BLaER1 (cell line): ENCODE data around the gene PITPNM3.

ENCODE experiments used
- H3K27ac ChIP-seq: shearing (Covaris generic); formaldehyde crosslinking; 2 replicates; pipeline ENCODE4 v1.8.1; 2022
- H3K27me3 ChIP-seq: shearing (Covaris generic); formaldehyde crosslinking; 2 replicates; pipeline ENCODE4 v1.8.1; 2022
- H3K36me3 ChIP-seq: shearing (Covaris generic); formaldehyde crosslinking; 2 replicates; pipeline ENCODE4 v1.8.1; 2022
- H3K4me1 ChIP-seq: shearing (Covaris generic); formaldehyde crosslinking; 2 replicates; pipeline ENCODE4 v1.8.1; 2022
- H3K4me2 ChIP-seq: shearing (Covaris generic); formaldehyde crosslinking; 2 replicates; pipeline ENCODE4 v1.8.1; 2022
- H3K4me3 ChIP-seq: shearing (Covaris generic); formaldehyde crosslinking; 2 replicates; pipeline ENCODE4 v1.8.1; 2022
- H3K9ac ChIP-seq: shearing (Covaris generic); formaldehyde crosslinking; 2 replicates; pipeline ENCODE4 v1.8.1; 2022
- H3K9me3 ChIP-seq: shearing (Covaris generic); formaldehyde crosslinking; 2 replicates; pipeline ENCODE4 v1.8.1; 2022
- H4K20me1 ChIP-seq: shearing (Covaris generic); formaldehyde crosslinking; 2 replicates; pipeline ENCODE4 v1.8.1; 2022
- Cebpa-rat ChIP-seq: shearing (Covaris generic); IDR thresholded peaks from 2 replicates; pipeline ENCODE4 v1.8.1; 2022

The PITPNM3 gene

GRCh38 chr17:6457688-6458459, 98.5 kb downstream of the PITPNM3 start:
- no peak for TF ChIP-seq Cebpa-rat
- H3K36me3 ChIP-seq: no peaks in the 10 kb centered on the region
- no peaks in the 10 kb centered on the region for H4K20me1 ChIP-seq
- H3K4me3 ChIP-seq: no peak overlapping the region
- H3K27ac ChIP-seq: no peak overlapping the region
- no peak overlapping the region for H3K4me2 ChIP-seq
- peaks cover 49% of the 10 kb centered on the region for H3K4me1 ChIP-seq
- no peak overlapping the region for H3K9ac ChIP-seq
- no peaks in the 10 kb centered on the region for H3K9me3 ChIP-seq
- no peaks in the 10 kb centered on the region for H3K27me3 ChIP-seq

- Histone ChIP-seq H3K4me3 (no peak overlapping the region), H3K9me3 (no peaks in the 10 kb centered on the region), H3K4me1 (peaks cover 54% of the 10 kb centered on the region), H3K4me2 (peak overlapping the region; percentile 43), H4K20me1 (no peaks in the 10 kb centered on the region; the same call in 1 of the 2 replicates), H3K27ac (no peak overlapping the region), H3K27me3 (no peaks in the 10 kb centered on the region), H3K36me3 (no peaks in the 10 kb centered on the region), H3K9ac (no peak overlapping the region)
- TF ChIP-seq Cebpa-rat: no peak
These were observed 99.3 kb downstream of the PITPNM3 start for GRCh38 chr17:6456914-6457687.

GRCh38 chr17:6456321-6456720, 100.0 kb downstream of the PITPNM3 start:
- Histone ChIP-seq H3K27me3 (no peaks in the 10 kb centered on the region), H3K27ac (no peak overlapping the region), H3K4me3 (no peak overlapping the region), H3K9me3 (no peaks in the 10 kb centered on the region), H4K20me1 (peaks cover 3% of the 10 kb centered on the region; the same call in 1 of the 2 replicates), H3K9ac (no peak overlapping the region), H3K4me1 (peaks cover 62% of the 10 kb centered on the region), H3K36me3 (no peaks in the 10 kb centered on the region), H3K4me2 (peak overlapping the region; percentile 43)
- no peak for TF ChIP-seq Cebpa-rat

GRCh38 chr17:6455321-6455705, 101.0 kb downstream of the PITPNM3 start:
- Histone ChIP-seq H3K9me3 (no peaks in the 10 kb centered on the region), H3K36me3 (peaks cover 4% of the 10 kb centered on the region), H3K27ac (peak overlapping the region; percentile 86), H4K20me1 (peaks cover 7% of the 10 kb centered on the region; the same call in 1 of the 2 replicates), H3K4me1 (peaks cover 72% of the 10 kb centered on the region), H3K4me2 (peak overlapping the region; percentile 81), H3K9ac (peak overlapping the region; percentile 55), H3K27me3 (no peaks in the 10 kb centered on the region), H3K4me3 (0 out of 2 replicates have a peak overlapping the region, but pooled peaks have one; percentile 6)
- no peak for TF ChIP-seq Cebpa-rat

- 0 out of 2 replicates have a peak overlapping the region, but pooled peaks have one; percentile 6 for H3K4me3 ChIP-seq
- H3K4me1 ChIP-seq: peaks cover 78% of the 10 kb centered on the region
These were observed 101.6 kb downstream of the PITPNM3 start for GRCh38 chr17:6454495-6455320.

GRCh38 chr17:6453279-6454024, 102.9 kb downstream of the PITPNM3 start:
- Histone ChIP-seq H3K4me3 (no peak overlapping the region), H3K27me3 (no peaks in the 10 kb centered on the region), H3K4me2 (peak overlapping the region; percentile 58), H3K4me1 (peaks cover 84% of the 10 kb centered on the region), H3K27ac (peak overlapping the region; percentile 51), H3K36me3 (peaks cover 22% of the 10 kb centered on the region), H3K9ac (no peak overlapping the region), H4K20me1 (peaks cover 22% of the 10 kb centered on the region; the same call in 1 of the 2 replicates), H3K9me3 (no peaks in the 10 kb centered on the region)
- no peak for TF ChIP-seq Cebpa-rat

More at GRCh38 chr17:6454495-6455320, 101.6 kb downstream of the PITPNM3 start:
- peaks cover 14% of the 10 kb centered on the region; the same call in 1 of the 2 replicates for H4K20me1 ChIP-seq
- H3K27me3 ChIP-seq: no peaks in the 10 kb centered on the region
- TF ChIP-seq Cebpa-rat: no peak
- H3K9ac ChIP-seq: peak overlapping the region; percentile 55
- peaks cover 10% of the 10 kb centered on the region for H3K36me3 ChIP-seq
- H3K9me3 ChIP-seq: no peaks in the 10 kb centered on the region
- H3K27ac ChIP-seq: peak overlapping the region; percentile 86
- H3K4me2 ChIP-seq: peak overlapping the region; percentile 81

- H3K27ac ChIP-seq: peak overlapping the region; percentile 51
- no peaks in the 10 kb centered on the region for H3K27me3 ChIP-seq
- peaks cover 22% of the 10 kb centered on the region; the same call in 1 of the 2 replicates for H4K20me1 ChIP-seq
- no peak overlapping the region for H3K9ac ChIP-seq
- peak overlapping the region; percentile 58 for H3K4me2 ChIP-seq
- H3K36me3 ChIP-seq: peaks cover 30% of the 10 kb centered on the region
- no peak for TF ChIP-seq Cebpa-rat
- peaks cover 83% of the 10 kb centered on the region for H3K4me1 ChIP-seq
- no peak overlapping the region for H3K4me3 ChIP-seq
- no peaks in the 10 kb centered on the region for H3K9me3 ChIP-seq
These were observed 103.7 kb downstream of the PITPNM3 start for GRCh38 chr17:6452471-6453266.
